RPMI8226 (cell line): Measurements from ENCODE around the gene PSMD8.
"Not testable (repeated sequence)": the region's sequence is repeated elsewhere in the genome, so short reads cannot be mapped to it uniquely, and the experiment has no call there.

Source experiments
- DNase-seq: peaks from one replicate; pipeline ENCODE4 v3.0.0-alpha.2; 2015

PSMD8 gene

GRCh38 chr19:38374332-38375097 is at the start of gene PSMD8:
Gene PSMD8, plus strand, starts transcription at chr19:38374571. Its CDS starts 31 bp downstream, at chr19:38374602.
- peak; percentile 97 for DNase-seq

- no peak for DNase-seq
These were observed 47.8 kb upstream of the PSMD8 start for GRCh38 chr19:38326591-38326990.

GRCh38 chr19:38329651-38330050 is 44.7 kb upstream of the PSMD8 start:
- DNase-seq: no peak

GRCh38 chr19:38331728-38332127 is 42.6 kb upstream of the PSMD8 start:
- DNase-seq: no peak

GRCh38 chr19:38333245-38333644 is 41.1 kb upstream of the PSMD8 start:
- DNase-seq: no peak

- peak; percentile 92 for DNase-seq
These were observed 38.3 kb upstream of the PSMD8 start for GRCh38 chr19:38335949-38336637.

GRCh38 chr19:38336638-38337359 is 37.6 kb upstream of the PSMD8 start:
- peak; percentile 93 for DNase-seq

GRCh38 chr19:38337360-38337653 is 37.1 kb upstream of the PSMD8 start:
- DNase-seq: no peak

- not testable (repeated sequence) for DNase-seq
These were observed 35.4 kb upstream of the PSMD8 start for GRCh38 chr19:38339011-38339410.

GRCh38 chr19:38340927-38341326 is 33.4 kb upstream of the PSMD8 start:
- no peak for DNase-seq

GRCh38 chr19:38346837-38347236 is 27.5 kb upstream of the PSMD8 start:
- DNase-seq: no peak

GRCh38 chr19:38350883-38351282 is 23.5 kb upstream of the PSMD8 start:
- DNase-seq: no peak

GRCh38 chr19:38351865-38352395 is 22.4 kb upstream of the PSMD8 start:
- no peak for DNase-seq

- DNase-seq: no peak
These were observed 21.8 kb upstream of the PSMD8 start for GRCh38 chr19:38352611-38353010.

GRCh38 chr19:38355728-38356725 is 18.3 kb upstream of the PSMD8 start:
- no peak for DNase-seq

- DNase-seq: no peak
These were observed 16.3 kb upstream of the PSMD8 start for GRCh38 chr19:38358071-38358470.

- no peak for DNase-seq
These were observed 14.9 kb upstream of the PSMD8 start for GRCh38 chr19:38359242-38360021.

GRCh38 chr19:38360351-38360750 is 14.0 kb upstream of the PSMD8 start:
- DNase-seq: no peak

GRCh38 chr19:38360839-38361631 is 13.3 kb upstream of the PSMD8 start:
- DNase-seq: no peak

- DNase-seq: peak; percentile 76
These were observed 12.7 kb upstream of the PSMD8 start for GRCh38 chr19:38361633-38362075.
